IPS-NIHi11 (cell line): ENCODE measurements around the gene ADSS1.
"Not testable (repeated sequence)": the region's sequence is repeated elsewhere in the genome, so short reads cannot be mapped to it uniquely, and the experiment has no call there.

Source experiments
- DNase-seq: peaks from one replicate; pipeline ENCODE4 v3.0.0; 2012; ENCODE audit warnings: mixed read lengths, low spot score

ADSS1 gene

DNA sequence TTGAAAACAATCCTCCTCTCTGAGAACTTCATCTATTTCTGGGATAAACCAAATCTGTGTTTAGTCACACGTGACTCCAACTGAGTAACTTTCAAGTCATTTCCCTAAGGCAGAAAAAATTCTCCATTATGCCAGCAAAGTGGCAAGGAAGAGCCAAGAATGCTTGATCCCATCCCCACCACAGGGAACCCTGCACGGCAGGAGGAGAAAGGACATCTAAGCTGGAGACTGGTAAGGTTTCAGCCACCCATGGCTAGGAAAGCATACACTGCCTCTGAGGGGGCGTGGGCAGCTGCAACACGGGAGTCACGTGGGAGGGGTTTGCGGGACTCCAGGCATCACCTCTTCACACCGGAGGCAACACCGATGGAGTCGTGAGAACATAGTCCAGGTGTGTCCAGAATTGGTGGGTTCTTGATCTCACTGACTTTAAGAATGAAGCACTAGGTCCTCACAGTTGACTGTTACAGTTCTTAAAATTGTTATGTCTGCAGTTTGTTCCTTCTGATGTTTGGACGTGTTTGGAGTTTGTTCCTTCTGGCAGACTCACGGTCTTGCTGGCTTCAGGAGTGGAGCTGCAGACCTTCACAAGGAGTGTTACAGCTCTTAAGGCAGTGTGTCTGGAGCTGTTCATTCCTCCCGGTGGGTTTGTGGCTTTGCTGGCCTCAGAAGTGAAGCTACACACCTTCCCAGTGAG, 26.2 kb downstream of the ADSS1 start:
- no peak for DNase-seq

DNA sequence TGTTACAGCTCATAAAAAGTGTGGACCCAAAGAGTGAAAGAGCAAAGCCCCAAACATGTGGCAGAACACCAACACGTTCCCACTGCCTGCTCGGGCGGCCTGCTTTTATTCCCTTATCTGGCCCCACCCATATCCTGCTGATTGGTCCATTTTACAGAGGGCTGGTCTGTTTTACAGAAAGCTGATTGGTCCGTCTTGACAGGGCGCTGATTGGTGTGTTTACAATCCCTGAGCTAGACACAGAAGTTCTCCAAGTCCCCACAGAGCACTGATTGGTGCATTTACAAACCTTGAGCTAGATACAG, 26.7 kb downstream of the ADSS1 start:
- not testable (repeated sequence) for DNase-seq

DNA sequence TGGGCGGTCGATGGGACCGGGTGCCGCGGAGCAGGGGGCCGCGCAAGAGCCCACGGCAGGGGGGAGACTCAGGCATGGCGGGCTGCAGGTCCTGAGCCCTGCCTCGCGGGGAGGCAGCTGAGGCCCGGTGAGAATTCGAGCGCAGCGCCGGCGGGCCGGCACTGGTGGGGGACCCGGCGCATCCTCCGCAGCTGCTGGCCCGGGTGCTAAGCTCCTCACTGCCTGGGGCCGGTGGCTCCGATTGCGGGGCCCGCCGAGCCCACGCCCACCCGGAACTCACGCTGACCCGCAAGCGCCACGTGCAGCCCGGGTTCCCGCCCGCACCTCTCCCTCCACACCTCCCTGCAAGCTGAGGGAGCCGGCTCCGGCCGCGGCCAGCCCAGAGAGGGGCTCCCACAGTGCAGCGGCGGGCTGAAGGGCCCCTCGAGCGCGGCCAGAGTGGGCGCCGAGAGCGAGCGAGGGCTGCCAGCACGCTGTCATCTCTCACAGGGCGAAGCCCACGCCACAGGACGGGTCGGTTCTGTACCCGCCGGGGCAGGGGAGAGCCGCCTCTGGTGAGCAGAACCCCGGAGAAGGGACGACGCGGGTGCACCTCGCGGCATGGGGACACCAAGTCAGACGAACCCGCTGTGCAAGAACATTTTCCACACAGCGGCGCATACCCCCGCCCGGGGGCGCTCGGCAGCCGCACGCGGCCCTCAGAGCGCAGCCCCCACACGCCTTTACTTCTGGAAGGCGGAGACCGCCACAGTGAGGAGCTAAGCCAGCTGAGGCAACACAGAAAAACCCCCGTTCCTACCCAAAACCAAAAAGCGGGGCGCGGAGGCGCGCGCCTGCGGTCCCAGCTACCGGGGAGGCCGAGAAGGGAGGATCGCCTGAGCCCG, 27.8 kb downstream of the ADSS1 start:
- no peak for DNase-seq

DNA sequence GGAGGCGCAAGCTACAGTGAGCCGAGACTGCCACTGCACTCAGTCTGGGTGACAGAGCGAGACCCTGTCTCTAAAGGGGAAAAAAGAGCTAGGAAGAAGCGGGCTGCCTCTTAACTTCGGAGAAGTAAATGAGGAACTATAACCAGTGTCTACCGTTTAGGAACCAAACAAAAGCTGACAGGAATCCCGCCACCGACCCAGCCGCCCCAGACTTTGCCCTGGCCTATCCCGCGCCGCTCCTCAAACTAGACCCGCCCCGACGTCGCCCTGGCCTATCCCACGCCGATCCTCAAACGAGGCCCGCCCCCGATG, 28.4 kb downstream of the ADSS1 start:
- DNase-seq, result peak; percentile 98

DNA sequence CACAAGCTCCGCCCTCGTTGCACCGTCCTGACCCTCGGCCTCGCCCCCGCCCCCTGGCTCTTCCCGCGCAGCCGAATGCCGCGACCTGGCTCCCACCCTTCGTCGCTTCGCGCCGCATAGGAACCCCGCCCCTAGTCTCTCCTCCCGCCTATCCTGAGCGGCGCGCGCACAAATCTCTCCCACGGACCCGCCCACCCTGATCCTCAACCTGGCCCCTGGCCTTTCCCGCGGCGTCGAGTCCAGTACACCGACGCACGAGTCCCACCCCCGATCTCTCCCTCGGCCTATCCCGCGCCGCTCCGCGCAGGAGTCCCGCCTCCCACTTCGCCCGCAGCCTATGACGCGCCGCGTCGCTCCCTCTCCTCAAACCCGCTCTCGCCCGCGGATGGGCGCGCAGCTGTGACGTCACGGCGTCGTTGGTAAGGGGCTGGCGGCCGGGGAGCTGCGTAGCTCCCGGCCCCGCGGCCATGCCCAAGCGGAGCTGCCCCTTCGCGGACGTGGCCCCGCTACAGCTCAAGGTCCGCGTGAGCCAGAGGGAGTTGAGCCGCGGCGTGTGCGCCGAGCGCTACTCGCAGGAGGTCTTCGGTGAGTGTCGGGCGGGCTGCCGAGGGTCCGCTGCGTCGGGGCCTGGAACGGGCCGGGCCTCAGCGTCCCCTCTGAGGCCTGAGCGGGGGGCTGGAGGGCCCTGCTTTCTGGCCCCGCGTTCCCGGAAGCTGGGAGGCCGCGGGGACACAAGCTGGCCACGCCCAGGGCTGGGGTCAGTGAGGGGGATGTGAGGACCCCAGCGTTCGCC, 28.9 kb downstream of the ADSS1 start, which contains the start of gene SIVA1:
TSS of gene SIVA1 (plus strand) at position 413 of the 793 bp plus-strand sequence. CDS start at position 468, 55 bp downstream.
- peak; percentile 100 for DNase-seq

DNA sequence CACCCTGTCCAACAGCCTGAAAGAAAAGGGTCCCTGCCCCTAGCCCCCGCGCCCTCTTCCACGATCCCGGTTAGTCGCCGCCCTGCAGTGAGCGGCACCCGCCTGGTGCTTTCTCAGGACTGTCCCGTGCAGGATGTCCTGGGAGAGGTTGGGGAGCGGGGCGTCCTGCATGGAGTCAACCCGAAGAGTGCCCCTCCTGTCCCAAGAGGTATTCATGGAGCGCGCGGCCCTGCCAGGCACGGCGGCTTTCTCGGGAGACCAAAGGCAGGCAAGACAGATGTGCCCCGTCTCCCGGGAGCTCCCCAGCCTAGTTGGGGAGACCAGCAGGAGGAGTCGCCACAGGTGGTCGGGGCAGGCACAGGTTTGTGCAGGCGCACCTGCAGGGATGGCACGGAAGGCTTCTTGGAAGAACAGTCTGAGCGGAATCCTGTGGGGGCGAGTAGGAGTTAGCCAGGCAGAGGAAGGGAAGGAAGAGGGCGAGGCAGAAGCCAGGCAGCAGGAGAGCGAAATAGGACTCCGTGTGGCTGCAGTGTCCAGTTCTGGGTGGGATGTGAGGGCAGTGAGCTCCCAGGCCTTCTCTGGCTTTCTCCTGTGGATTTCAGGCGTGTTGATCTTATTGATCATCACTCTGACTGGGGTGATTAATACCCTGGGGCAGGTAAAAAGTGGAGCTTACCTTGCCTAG, 29.6 kb downstream of the ADSS1 start:
- DNase-seq, result no peak

DNA sequence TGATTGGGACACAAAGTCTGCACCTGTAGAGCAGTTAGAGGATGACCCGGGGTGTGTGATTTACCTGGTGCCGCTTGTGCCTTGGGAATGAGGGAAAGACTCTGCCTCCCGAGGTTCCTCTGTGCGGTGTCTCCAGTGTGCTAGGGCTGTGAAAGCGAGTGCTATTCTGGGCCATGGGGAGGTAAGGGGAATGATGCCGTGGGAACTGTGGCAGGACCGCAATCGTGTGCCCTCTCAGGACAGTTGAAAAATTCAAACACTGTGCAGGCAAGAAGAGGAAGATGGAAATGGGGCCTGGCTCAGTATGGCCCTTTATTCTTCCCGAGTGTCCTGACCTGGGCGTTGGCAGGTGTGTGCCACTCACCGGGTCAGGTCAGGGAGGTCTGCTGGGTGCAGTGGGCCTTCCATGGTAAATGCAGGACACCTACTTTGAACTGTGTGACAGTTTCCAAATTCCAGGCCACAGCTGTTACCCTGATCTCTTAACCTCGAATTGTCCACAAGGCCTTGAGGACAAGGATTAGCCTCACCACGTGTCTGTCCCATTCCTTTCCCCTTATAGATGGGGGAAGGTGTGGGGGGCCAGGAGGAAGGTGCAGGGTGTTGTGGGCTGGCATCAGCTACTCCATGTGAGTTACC, 30.3 kb downstream of the ADSS1 start:
- DNase-seq, result no peak

DNA sequence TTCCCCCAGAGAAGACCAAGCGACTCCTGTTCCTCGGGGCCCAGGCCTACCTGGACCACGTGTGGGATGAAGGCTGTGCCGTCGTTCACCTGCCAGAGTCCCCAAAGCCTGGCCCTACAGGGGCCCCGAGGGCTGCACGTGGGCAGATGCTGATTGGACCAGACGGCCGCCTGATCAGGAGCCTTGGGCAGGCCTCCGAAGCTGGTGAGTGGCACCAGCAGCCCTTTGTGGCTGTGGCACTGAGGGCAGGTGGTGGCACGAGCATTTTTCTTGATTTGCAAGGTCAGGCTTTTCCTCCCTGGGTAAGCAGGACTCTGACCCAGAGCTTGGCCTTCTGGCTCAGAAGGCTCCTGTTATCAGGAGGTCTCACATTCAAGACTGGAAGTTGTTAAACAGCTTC, 31.6 kb downstream of the ADSS1 start:
- DNase-seq, result no peak

DNA sequence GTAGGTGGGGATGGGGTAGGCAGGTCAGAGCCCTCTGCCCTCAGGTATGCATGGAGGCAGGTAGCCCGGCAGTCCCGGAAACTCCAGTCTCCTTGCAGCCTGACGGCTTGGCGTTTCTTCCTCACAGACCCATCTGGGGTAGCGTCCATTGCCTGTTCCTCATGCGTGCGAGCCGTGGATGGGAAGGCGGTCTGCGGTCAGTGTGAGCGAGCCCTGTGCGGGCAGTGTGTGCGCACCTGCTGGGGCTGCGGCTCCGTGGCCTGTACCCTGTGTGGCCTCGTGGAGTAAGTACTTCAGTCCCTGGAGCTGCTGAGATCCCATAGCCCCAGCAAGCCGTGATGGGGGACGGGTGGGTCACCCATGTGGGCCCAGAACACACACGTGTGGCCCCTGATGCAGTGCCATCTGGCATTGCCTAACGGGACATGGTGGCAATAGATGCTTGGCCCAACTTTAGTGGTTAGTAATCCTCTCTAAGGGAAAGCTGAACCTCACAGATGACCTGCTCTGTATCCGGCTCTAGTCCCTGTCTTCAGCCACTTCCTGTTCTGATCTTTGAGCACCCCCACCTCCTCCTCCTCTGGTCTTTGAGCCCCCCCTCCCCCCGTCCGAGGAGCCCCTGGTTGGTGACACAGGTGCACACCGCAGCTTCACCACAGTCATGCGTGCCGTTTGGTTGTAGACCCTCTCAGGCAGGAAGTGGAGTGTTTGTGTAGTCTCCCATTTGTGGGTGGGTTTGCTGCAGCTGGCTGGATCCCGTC, 32.6 kb downstream of the ADSS1 start:
- no peak for DNase-seq

DNA sequence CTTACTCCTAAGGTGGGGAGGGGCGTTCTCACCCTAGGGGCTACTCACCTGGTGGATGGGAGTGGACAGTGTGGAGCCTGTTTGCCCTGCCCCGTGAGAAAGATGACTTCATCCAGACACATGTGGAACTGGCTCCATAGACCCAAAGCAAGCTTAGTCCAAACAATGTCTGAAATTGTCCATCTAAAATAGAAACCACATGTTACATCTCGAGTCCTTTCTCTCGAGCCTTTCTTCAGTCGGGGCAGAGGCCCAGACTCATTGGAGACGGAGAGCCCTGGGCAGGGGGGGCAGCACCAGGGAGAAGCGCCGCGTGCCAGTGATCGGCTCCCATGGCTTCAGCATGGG, 33.2 kb downstream of the ADSS1 start:
- DNase-seq, result no peak

DNA sequence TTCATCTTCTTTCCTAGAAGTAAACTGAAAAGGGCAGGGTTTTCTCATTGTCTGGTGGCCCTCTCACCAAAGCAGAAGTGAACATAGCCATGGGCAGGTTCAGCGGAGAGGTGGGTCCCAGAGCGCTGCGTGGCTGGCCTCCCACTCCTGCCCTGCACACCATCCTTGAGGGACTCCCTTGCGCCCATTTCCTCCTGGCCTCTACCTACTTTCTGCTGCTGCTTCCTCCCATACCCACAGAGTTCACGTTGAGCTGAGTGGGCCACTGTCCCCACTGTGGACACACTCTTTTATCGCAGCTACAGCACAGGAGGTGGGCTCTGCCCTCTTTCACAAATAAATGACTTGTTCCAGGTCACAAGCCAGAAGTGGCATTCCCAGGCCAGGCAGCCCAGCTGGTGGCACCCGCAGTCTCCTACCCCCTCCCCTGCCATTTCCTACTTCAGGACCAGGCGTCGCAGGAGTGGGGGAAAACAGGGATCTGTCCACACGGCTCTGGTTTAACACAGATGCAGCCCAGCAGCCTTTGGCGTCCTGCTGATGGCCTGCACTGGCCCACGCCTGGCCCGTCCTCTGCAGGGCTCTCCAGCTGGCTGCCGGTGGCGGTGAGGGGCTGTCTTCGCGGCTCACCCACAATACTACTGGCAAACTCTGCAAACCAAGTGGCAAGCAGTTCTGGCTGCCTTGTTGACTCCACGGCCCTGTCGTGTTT, 33.8 kb downstream of the ADSS1 start:
- DNase-seq, result no peak

DNA sequence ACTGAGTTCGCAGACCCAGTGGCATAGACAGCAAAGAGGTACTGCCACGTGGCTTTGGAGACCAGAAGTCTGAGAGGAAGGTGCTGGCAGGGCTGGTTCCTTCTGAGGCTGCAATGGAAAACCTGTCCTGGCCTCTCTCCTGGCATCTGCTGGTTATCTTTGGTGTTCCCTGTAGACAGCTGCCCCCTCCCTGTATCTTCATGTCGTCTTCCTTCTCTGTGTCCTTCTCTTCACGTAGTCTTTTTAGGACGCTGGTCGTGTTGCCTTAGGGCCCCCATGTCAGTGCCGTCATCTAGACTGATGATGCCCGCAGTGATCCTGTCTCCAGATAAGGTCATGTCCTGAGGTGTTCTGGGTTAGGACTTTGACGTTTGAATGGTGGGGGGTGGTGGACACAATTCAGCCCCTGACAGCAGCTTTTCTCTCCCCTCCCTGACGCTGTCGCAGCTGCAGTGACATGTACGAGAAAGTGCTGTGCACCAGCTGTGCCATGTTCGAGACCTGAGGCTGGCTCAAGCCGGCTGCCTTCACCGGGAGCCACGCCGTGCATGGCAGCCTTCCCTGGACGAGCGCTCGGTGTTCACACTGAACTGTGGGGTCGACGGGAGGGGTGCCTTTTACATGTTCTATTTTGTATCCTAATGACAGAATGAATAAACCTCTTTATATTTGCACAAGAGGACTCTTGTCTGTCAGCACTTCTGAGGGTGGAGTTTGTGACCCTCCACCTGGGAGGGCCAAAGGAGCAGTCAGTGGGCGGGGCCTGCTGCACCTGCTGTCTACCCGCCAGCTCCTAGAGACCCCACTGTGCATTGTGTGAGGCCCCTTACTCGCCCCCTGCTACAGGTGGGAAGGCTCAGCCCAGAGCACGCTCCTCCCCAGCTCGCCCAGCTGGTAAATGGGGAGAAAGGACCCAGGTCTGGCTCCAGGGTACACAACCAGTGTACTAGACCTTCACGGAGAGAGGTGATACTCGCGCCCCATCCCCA, 35.2 kb downstream of the ADSS1 start:
- DNase-seq, result no peak

DNA sequence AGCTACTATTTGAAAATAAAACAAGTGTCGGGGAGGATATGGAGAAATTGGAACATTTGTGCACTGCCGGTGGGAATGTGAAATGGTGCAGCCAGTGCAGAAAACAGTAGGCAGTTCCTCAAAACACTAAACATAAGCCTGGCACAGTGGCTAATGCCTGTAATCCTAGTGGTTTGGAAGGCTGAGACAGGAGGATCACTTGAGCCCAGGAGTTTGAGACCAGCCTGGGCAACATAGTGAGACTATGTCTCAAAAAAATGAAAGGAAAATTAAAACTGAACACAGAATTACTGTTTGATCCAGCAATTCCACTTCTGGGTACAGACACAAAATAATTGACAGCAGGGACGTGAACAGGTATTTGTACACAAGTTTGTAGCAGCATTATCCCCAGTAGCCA, 41.5 kb downstream of the ADSS1 start:
- DNase-seq, result no peak

DNA sequence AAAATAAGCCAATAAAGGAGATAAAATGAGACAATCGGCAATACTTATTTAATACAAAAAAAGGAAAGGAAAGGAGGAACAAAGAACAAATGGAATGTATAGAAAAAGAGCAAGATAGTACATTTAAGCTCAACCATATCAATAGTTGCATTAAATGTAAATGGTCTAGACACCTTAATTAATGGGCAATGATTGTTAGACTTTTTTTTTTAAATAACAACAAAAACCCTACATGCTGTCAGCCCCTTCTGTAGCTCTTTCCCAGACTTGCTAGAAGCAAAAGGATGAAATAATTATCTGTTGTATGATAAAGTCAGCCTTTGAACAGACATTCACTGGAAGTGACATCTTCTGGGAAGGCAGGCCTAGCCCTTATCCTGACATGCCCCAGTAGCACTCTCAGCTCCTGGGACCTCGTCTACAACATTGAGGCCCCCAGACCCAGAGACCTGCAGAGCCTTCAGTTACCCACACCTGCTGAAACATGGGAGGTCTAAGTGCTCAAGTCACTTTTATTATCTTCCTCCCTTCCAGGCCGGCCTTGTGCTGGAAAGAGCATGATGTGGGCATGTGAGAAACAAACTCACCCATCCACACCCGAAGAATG, 42.3 kb downstream of the ADSS1 start:
- no peak for DNase-seq

DNA sequence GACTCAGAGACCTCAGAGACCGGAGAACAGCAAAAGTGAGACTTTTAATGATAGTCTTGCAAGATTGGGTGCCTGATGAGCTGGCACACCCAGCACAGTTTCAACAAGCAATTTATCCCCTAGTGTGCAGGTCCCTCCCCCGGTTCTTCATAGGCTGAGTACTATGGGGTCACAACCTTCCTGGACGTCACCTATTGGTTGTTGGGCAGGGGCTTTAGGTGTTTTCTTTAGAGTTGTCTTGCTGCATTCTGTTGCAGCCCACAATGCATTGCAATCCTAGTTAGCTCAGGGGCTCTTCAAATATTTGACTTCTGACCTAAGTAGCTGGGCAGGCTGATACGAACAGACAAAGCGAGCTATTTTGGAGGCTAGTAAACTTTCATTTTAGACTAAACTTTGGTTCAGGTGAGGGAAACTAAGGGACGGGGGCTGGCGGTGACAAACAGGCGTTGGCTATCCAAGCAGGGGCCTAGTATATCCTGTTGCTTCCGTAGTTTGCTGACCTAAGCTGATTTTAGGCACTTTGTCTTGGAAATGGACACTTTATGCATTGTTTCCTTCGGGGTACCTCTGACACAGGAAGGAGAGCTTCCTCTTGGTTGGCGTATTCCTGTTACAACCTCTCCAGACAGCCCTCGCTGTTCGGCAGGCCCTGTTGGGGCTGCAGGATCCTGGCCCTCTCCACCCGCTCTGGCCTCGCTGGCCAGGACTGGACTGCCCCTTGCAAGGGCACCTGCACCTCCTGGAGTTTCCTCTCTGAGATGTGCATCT, 43.0 kb downstream of the ADSS1 start:
- DNase-seq, result no peak

DNA sequence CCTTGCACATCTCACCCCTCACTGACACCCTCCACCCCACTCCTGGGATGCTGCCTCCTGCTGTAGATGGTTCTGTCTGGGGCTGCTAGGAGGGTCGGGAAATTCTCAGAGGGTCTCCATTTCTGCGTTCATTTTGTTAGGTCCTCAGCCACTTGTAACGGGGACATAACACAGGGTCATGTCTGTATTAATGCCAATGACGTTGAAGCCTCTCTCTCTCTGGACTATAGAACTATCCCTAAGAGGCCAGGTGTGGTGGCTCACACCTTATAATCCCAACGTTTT, 43.5 kb downstream of the ADSS1 start:
- DNase-seq, result no peak

DNA sequence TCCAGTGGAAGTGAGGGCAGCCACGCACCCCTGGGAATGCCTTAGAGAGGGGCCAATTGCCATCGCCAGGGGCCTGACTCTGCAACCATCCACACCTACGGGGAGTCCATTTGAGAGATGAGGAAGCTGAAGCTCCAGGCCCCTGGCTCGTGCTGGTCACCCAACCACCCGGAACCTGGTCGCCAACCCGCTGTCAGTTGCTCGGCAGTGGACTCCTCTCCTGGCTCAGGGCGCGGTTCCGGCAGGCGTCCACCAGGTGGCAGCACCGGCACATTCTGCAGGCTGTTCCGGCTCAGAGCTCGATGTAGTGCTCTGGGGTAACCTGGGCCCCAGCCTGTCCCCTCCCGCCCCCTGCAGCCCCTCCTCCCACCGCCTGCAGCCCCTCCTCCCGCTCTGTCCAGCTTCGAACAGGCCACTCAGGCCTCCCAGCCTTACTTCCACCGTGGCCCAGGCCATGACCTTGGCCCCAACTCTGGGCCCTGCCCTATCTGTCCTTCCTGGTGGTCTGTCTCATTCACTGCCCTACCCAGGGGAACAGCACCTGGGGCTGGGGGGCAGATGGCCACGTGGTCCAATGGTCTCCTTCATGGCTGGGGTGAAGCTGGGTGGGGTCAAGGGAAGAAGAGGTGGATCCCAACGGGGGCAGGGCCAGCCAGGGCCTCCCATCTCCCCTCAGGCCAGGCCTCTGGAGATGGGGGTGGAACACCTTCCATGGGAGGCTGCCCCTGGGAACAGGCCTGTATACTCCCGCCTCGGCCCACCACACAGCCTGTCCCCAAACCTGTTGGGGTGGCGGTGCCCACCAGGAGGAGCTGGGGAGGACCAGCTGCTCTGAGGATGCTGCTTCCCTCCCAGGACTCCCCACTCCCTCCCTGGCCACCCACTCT, 44.7 kb downstream of the ADSS1 start:
- DNase-seq, result peak; percentile 94
